DOHH2 (cell line): Measurements from ENCODE around the gene DAD1.

Experiments
- H3F3A ChIP-seq: fragments of 200-600 bp; sonication (generic), shearing (Covaris generic); 2 replicates; pipeline ENCODE4 v1.6.0; 2016; ENCODE audit warnings: antibody characterized with exemption, mild to moderate bottlenecking; ENCODE audit not compliant: control insufficient read depth, insufficient read depth
- H3K27ac ChIP-seq: fragments of 200-600 bp; sonication (generic); 2 replicates; pipeline ENCODE4 v1.5.1; 2014; ENCODE audit warnings: low read depth, mild to moderate bottlenecking, low read length, moderate library complexity
- H3K27me3 ChIP-seq: fragments of 200-600 bp; sonication (generic); 2 replicates; pipeline ENCODE4 v1.6.1; 2014; ENCODE audit warnings: mild to moderate bottlenecking, low read length, mixed read lengths; ENCODE audit not compliant: control insufficient read depth
- H3K36me3 ChIP-seq: fragments of 200-600 bp; sonication (generic); 2 replicates; pipeline ENCODE4 v1.6.1; 2014; ENCODE audit warnings: mild to moderate bottlenecking, low read length, moderate library complexity, mixed read lengths; ENCODE audit not compliant: control insufficient read depth
- H3K4me1 ChIP-seq: fragments of 200-600 bp; sonication (generic); 2 replicates; pipeline ENCODE4 v1.6.1; 2014; ENCODE audit warnings: mild to moderate bottlenecking, low read length, mixed read lengths; ENCODE audit not compliant: control insufficient read depth
- H3K4me2 ChIP-seq: fragments of 200-600 bp; sonication (generic); 2 replicates; pipeline ENCODE4 v1.6.0; 2014; ENCODE audit warnings: mild to moderate bottlenecking, low read length, moderate library complexity
- H3K4me3 ChIP-seq: fragments of 200-600 bp; sonication (generic); 2 replicates; pipeline ENCODE4 v1.5.1; 2014; ENCODE audit warnings: mild to moderate bottlenecking, low read length, mixed read lengths
- H3K79me2 ChIP-seq: fragments of 200-600 bp; sonication (generic); 2 replicates; pipeline ENCODE4 v1.6.1; 2014; ENCODE audit warnings: mild to moderate bottlenecking, low read length, mixed read lengths; ENCODE audit not compliant: control insufficient read depth
- H3K9me2 ChIP-seq: fragments of 200-600 bp; sonication (generic); replicated peaks from 2 replicates; pipeline ENCODE4 v1.6.1; 2014; ENCODE audit warnings: mild to moderate bottlenecking, low read length, mixed read lengths; ENCODE audit not compliant: control insufficient read depth
- H3K9me3 ChIP-seq: fragments of 200-600 bp; sonication (generic); 2 replicates; pipeline ENCODE4 v1.6.1; 2014; ENCODE audit warnings: antibody characterized with exemption, low read length, mixed read lengths; ENCODE audit not compliant: control insufficient read depth, insufficient read depth
- H4K20me1 ChIP-seq: fragments of 200-600 bp; sonication (generic); 2 replicates; pipeline ENCODE4 v1.6.0; 2014; ENCODE audit warnings: low read depth, mild to moderate bottlenecking, antibody characterized with exemption, low read length, moderate library complexity; ENCODE audit not compliant: control insufficient read depth, insufficient read depth
- CTCF ChIP-seq: fragments of 200-600 bp; sonication (generic); IDR thresholded peaks from one replicate; pipeline ENCODE4 v1.5.1; 2014; ENCODE audit warnings: antibody characterized with exemption, mild to moderate bottlenecking, low read depth, low read length; ENCODE audit not compliant: poor library complexity, severe bottlenecking
- EZH2phosphoT487 ChIP-seq: fragments of 200-600 bp; sonication (generic); IDR thresholded peaks from 2 replicates; pipeline ENCODE4 v1.6.1; 2017; ENCODE audit warnings: borderline replicate concordance, mild to moderate bottlenecking, antibody characterized with exemption, low read length, moderate library complexity, mixed read lengths

The DAD1 gene

GRCh38 chr14:22531451-22532344, 57.3 kb downstream of the DAD1 start:
- peaks cover 99% of the 10 kb centered on the region for H3K4me1 ChIP-seq
- TF ChIP-seq EZH2phosphoT487 (no peak), CTCF (no peak)
- H3K4me2 ChIP-seq = peak overlapping the region; percentile 87
- H4K20me1 ChIP-seq = no peaks in the 10 kb centered on the region
- H3K27me3 ChIP-seq = no peaks in the 10 kb centered on the region
- peaks cover 45% of the 10 kb centered on the region for H3F3A ChIP-seq
- no peaks in the 10 kb centered on the region for H3K9me3 ChIP-seq
- H3K27ac ChIP-seq = peak overlapping the region; percentile 96
- peaks cover 87% of the 10 kb centered on the region for H3K79me2 ChIP-seq
- H3K4me3 ChIP-seq = peak overlapping the region; percentile 69
- peaks cover 67% of the 10 kb centered on the region for H3K36me3 ChIP-seq
- H3K9me2 ChIP-seq = no peaks in the 10 kb centered on the region

- Histone ChIP-seq H3K4me3 (peak overlapping the region; percentile 23), H3K9me2 (no peaks in the 10 kb centered on the region), H3K4me2 (peak overlapping the region; percentile 87), H3K79me2 (peaks cover 89% of the 10 kb centered on the region), H3K36me3 (peaks cover 59% of the 10 kb centered on the region), H3K4me1 (peaks cover 99% of the 10 kb centered on the region), H4K20me1 (no peaks in the 10 kb centered on the region), H3K27ac (peak overlapping the region; percentile 96), H3F3A (peaks cover 49% of the 10 kb centered on the region), H3K27me3 (no peaks in the 10 kb centered on the region), H3K9me3 (no peaks in the 10 kb centered on the region)
- TF ChIP-seq CTCF (no peak), EZH2phosphoT487 (no peak)
Observed at GRCh38 chr14:22530127-22530526, 58.9 kb downstream of the DAD1 start.

- H4K20me1 ChIP-seq = no peaks in the 10 kb centered on the region
- H3K36me3 ChIP-seq = peaks cover 50% of the 10 kb centered on the region
- H3K4me3 ChIP-seq = peak overlapping the region; percentile 57
- H3F3A ChIP-seq = peaks cover 49% of the 10 kb centered on the region
- no peaks in the 10 kb centered on the region for H3K9me2 ChIP-seq
- peaks cover 82% of the 10 kb centered on the region for H3K79me2 ChIP-seq
- H3K27me3 ChIP-seq = no peaks in the 10 kb centered on the region
- H3K4me2 ChIP-seq = peak overlapping the region; percentile 70
- H3K9me3 ChIP-seq = no peaks in the 10 kb centered on the region
- peak overlapping the region; percentile 98 for H3K27ac ChIP-seq
- no peak for TF ChIP-seq EZH2phosphoT487
- TF ChIP-seq CTCF = no peak
- H3K4me1 ChIP-seq = peaks cover 99% of the 10 kb centered on the region
Observed at GRCh38 chr14:22526744-22527143, 62.3 kb downstream of the DAD1 start.
